DMS53 treated with DMSO at 0.1 percent for 48 hours (cell line): ENCODE results near the gene THRSP.
"Not testable (repeated sequence)": the region's sequence is repeated elsewhere in the genome, so short reads cannot be mapped to it uniquely, and the experiment has no call there.

Source experiments
- DNase-seq: peaks from one replicate; lab custom pipeline; 2025; ENCODE audit not compliant: unreplicated experiment; lab: John Stamatoyannopoulos, UW

Gene THRSP

DNA sequence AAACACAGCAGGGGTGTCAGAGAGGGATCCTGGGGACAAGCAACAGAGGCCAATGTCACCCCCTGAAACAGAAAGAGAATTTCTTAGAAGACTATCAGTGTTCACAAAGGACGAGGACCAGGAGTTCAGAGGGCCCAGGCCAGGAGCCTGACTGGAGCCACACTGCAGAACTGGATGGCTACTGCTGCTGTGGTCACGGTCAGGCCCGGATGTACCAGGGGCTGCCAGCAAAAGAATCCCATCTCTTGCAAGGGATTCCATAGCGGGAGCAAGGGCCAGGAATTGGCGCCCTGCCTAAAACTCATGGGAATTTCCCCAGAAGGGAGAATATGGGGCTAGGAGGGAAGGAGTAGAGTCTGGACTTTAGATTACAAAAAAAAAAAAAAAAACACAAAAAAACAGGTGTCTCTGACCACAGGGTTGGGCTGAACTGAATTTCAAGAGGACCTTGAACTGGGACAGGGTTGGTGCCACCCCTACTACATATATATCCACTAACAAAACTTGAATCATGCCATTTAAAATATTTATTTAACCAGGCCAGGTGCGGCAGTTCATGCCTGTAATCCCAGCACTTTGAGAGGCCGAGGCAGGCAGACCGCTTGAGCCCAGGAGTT, 24.9 kb upstream of the THRSP start:
- DNase-seq, result no peak

DNA sequence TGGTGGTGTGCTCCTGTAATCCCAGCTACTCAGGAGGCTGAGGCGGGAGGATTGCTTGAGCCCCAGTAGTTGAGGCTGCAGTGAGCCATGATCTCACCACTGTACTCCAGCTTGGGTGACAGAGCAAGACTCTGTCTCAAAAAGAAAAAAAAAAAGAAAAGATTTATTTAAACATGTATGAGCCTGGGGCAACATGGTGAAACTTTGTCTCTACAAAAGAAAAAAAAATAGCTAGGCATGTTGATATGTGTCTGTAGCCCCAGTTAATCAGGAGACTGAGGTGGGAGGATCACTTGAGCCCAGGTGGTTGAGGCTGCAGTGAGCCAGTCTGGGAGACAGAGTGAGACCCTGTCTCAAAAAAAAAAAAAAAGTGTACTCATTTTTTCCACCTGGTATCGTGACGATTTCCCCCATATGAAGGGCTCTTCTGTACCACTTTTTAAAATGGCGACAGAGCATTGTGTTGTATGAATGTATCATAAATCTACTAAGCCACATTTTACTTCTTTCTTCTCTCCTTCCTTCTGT, 24.2 kb upstream of the THRSP start:
- no peak for DNase-seq

- DNase-seq, result peak; percentile 91
Observed at GRCh38 chr11:78039919-78040671, 23.6 kb upstream of the THRSP start.

GRCh38 chr11:78040691-78041379, 22.8 kb upstream of the THRSP start:
- no peak for DNase-seq

- DNase-seq, result not testable (repeated sequence)
Observed at GRCh38 chr11:78041380-78041719, 22.3 kb upstream of the THRSP start.

DNA sequence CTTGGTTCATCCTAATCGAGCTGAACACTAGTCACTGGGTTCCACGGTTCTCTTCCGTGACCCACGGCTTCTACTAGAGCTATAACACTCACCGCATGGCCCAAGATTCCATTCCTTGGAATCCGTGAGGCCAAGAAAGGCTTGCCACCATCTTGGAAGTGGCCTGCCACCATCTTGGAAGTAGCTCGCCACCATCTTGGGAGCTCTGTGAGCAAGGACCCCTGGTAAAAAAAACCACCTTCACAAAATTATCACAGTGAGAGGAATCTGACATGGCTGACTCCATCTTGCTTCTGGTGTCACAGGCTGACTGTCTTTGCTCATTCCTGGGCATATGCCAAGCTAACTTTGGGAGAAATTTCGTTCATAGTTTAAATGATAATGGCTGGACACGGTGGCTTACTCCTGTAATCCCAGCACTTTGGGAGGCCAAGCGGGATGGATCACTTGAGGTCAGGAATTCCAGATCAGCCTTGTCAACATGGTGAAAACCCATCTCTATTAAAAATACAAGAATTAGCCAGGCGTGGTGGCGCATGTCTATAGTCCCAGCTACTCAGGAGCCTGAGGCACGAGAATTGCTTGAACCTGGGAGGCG, 21.7 kb upstream of the THRSP start:
- DNase-seq, result no peak

DNA sequence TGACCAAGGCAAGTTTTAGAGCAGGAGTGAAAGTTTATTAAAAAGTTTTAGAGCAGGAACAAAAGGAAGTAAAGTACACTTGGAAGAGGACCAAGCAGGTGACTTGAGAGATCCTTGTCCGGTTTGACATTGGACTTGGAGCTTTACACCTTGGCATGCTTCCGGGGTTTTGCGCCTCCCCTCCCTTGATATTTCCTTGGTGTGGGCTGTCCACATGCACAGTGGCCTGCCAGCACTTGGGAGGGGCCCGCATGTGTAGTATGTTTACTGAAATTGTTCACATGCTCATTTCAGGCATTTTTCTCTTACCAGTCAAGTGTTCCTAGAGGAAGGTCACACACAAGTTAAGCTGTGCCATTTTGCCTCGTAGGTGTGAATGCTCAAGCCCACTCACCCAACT, 19.0 kb upstream of the THRSP start:
- no peak for DNase-seq

DNA sequence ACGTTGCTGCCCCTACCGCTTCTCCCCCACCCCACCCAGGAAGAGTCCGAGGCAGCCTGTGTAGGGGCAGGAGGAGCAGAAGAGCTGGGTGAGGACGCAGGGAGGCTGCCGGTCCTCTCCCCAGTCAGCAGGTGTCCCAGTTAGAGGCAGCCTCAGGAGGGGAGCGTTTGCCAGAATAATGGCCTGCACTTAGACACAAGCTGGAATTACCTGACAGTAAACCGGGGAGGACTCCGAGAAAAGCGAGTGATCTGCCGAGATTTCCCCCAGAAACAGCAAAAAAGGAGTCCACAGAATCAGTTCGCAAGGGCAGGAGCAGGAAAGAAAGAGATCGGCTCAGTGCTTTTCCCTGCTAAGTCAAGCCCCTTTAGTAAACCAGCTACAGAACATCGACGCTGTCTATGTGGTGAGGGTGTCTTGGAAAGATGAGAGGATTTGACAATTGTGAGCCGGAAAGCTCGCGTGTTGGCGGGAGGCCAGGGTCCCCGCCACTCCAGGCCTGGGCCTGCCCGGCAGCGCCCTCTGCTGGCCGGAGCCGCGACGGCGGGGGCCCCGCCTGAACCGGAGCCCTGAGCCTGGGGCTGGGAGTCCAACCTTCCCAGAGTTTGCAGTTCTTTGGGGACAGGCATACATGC, 17.7 kb upstream of the THRSP start:
- DNase-seq, result peak; percentile 84

GRCh38 chr11:78046486-78046854, 17.2 kb upstream of the THRSP start:
- no peak for DNase-seq

DNA sequence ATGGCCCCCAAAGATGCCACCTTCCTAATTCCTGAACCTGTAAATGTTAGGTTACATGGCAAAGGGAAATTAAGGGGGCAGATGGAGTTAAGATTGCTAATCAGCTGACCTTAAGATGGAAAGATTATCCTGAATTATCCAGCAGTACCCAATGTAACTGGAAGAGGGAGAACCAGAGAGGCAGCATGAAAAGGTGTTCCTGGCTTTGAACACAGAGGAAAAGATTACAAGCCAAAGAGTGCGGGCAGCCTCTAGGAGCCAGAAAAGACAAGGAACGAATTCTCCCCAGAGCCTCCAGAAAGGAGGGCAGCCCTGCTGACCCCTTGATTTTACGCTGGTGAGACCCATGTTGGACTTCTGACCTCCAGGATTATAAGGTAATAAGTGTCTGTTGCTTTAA, 15.1 kb upstream of the THRSP start:
- no peak for DNase-seq

- no peak for DNase-seq
Observed at GRCh38 chr11:78049348-78049747, 14.3 kb upstream of the THRSP start.

GRCh38 chr11:78050964-78051831, 12.5 kb upstream of the THRSP start:
- no peak for DNase-seq

- no peak for DNase-seq
Observed at GRCh38 chr11:78054971-78055370, 8.7 kb upstream of the THRSP start.

DNA sequence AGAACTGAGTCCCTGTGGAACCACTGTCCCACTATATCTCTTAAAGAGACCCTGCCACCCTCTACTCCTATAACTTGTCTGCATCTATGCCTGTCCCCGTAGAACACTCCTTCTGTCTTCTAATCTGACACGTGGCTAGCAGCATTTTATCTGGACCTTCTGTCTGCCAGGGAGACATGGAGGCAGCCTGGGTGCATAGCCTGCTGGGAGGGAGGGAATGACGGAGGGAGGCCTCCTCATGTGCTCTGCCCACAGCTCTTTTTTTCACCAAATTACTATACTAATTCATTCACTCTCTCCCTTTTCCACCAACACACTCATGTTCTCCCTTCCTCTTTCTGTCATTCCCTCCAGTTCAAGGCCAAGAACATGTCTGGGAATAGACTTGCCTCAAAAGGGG, 7.6 kb upstream of the THRSP start:
- no peak for DNase-seq

DNA sequence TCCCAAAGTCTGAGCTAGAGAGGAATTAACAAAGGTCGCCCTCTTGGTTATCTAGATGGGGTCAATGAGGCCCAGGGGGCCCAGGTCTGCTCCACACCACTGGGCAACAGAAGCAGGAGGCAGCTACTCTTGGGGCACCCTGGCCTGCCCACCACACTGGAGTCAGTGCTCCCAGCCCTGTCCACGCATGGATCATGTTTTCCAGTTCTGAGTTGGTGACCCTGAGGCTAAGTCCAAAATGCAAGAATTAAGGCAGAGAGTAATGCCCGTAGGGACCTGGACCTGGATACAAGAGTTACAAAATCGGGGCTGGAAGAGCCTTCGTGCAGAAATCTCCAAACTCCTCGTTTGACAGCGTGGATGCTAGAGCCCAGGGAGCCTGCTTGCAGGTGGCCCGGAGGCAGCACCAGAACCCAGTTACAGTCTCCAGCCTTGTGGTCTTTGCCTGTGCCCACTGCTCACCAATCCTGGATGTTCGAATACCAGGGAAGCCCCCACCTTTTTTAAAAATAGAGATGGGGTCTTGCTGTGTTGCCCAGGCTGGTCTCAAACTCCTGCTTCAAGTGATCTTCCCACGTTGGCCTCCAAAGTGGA, 6.1 kb upstream of the THRSP start:
- no peak for DNase-seq

- not testable (repeated sequence) for DNase-seq
Observed at GRCh38 chr11:78059749-78060328, 3.8 kb upstream of the THRSP start.

GRCh38 chr11:78060533-78060932, 3.1 kb upstream of the THRSP start:
- no peak for DNase-seq

DNA sequence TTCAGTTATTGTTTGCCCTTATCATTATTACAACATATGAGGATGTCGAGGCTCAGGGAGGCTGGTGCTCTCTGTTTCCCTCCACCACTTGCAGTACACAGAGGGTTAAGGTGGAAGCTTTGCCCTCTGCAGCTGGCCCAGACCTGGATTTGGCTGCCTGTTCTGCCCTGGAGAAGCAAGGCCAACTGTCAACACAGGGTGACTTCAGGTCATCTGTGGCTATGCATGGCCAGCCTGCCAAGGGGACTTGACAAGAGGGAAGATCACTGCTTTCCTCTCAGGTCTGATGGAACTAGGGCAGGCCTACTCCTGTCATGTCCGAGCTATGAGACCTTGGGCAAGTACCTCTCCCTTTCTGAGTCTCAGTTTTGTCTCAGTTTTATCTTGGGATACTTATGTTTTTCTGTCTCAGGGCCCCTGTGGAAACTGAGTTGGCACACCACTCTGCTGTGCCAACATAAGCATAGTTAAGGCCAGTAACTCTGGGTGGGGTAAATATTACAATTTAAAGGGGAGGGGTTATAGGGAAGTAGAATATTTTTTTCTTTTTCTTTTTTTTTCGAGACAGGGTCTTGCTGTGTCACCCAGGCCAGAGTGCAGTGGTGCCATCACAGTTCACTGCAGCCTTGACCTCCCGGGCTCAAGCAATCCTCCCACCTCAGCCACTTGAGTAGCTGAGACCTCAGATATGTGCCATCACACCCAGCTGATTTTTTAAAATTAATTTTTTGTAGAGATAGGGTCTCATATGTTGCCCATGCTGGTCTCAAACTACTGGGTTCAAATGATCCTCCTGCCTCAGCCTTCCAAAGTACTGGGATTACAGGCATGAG, 2.4 kb upstream of the THRSP start:
- DNase-seq, result peak; percentile 15

DNA sequence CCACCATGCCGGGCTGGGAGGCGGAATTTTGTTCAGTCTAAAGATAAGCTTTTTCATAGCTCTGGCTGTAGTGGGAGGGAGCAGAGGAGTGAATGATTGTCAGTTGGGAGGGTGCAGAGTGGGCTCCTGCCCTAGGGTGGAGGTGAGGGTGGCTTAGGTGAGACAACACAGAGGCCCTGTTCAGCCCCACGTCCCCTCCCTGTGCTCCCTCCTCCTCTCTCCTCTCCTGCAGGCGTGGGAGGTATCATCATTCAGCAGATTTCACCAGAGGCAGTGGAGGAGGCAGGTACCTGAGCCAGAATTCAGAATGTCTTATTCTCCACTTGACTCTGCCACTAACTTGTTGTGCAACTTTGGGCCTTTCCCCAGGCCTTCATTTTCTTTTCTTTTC, 1.7 kb upstream of the THRSP start:
- no peak for DNase-seq
